GM12891 (cell line): ENCODE data around the gene OVOL2.

Experiments used
- POLR2A ChIP-seq: IDR thresholded peaks from 2 replicates; pipeline ENCODE4 v1.6.1; 2011; ENCODE audit warnings: low read depth, low read length, control low read depth
- POLR2AphosphoS5 ChIP-seq: IDR thresholded peaks from 2 replicates; pipeline ENCODE4 v1.6.1; 2011; ENCODE audit warnings: low read depth, low read length, control low read depth
- TAF1 ChIP-seq: IDR thresholded peaks from 2 replicates; pipeline ENCODE4 v1.6.1; 2011; ENCODE audit warnings: low read depth, low read length, control low read depth

DNA sequence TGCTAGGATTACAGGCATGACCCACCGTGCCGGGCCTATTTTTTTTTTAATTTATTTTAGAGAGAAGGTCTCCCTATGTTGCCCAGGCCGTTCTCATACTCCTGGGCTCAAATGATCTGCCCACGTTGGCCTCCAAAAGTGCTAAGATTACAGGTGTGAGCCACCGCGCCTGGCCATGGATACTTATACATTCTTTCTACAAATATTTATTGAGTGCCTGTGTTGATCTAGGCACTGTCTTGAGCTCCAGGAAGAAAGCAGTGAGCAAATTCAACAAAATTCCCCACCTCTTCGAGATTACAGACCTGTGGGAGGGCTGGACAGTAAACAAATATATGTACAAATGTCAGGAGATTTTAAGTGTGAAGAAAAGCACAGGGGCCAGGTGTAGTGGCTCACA is 51.0 kb downstream of the OVOL2 start:
- TF ChIP-seq POLR2A (no peak), POLR2AphosphoS5 (no peak), TAF1 (no peak)
